ENCODE results near the gene LRWD1.

The LRWD1 gene

DNA sequence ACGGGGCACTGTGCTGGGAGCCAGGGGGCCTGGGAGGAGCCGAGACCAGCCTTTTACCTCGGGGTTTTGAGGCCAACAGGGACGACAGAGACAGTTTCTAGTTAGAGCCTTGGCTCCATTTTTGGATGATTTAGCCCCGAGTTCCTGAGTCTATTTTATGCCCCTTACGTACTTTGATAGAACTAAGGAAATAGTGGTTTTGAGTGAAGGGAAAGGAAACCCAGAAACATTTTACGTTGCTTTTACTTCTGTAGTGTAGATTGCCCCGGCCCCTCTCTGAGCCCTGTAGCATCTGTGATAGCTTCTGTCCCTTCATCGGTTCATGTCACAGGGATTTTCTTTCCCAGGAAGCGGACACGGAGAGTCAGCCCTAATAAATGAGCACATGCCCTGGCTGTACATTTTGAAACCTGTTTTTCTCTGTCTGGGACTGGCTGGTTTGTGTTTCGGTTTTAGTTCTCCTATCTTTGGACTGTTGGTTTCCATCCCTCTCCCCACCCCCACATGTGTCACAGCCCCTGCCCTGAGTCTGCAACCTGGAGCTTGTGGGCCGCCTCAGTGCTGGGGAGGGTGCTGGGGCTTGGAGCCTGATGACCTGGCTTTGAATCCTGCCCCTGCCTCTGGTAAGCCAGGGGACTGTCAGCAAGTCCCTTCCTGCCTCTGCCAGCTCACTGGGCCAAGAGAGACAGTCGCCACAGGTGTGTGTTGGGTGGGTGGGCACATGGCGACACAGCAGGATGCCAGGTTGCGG, 38.3 kb upstream of the LRWD1 start:
- Histone ChIP-seq H3K9me3 (ENCODE audit: control insufficient read depth, insufficient read depth, low read depth, low read length) (no peaks in the 10 kb centered on the region), H3K4me1 (ENCODE audit: control insufficient read depth, insufficient read depth, low read length) (peaks cover 2% of the 10 kb centered on the region; the same call in 1 of the 2 replicates), H3K4me3 (ENCODE audit: low read depth, low read length) (no peak overlapping the region), H3K36me3 (ENCODE audit: control insufficient read depth in 2 of 2, insufficient read depth in 1 of 2, low read length in 2 of 2) (peaks cover 6 to 41% of the 10 kb centered on the region in 2 experiments; a peak in 2 of 3 replicates), H3K27ac (ENCODE audit: extremely low read depth, low read depth, low read length) (no peak overlapping the region)
- POLR2A ChIA-PET = no interaction called here
- CTCF ChIA-PET = interaction anchor here (0.6 kb wide), 1 partner anchor 1332 kb away, joined by 3 read pairs; no protein-coding TSS in a partner anchor
- TF ChIP-seq ZNF658 (tag by site-specific recombination; IDR thresholded peaks at IDR 0.05) = no peak
- no peak for TF ChIP-seq FEZF1 (tag by site-specific recombination; IDR thresholded peaks at IDR 0.05)
- no peak for TF ChIP-seq PRDM1 (tag by site-specific recombination; IDR thresholded peaks at IDR 0.05)
- TF ChIP-seq ZNF677 (tag by site-specific recombination; IDR thresholded peaks at IDR 0.05) = no peak
- no peak for TF ChIP-seq GLIS2 (tag by site-specific recombination; IDR thresholded peaks at IDR 0.05)
- no peak for TF ChIP-seq KLF7 (tag by site-specific recombination; IDR thresholded peaks at IDR 0.05; ENCODE audit: borderline replicate concordance)
- no peak for TF ChIP-seq ZNF10 (tag by site-specific recombination; IDR thresholded peaks at IDR 0.05)
- no peak for TF ChIP-seq ZNF768 (tag by site-specific recombination; IDR thresholded peaks at IDR 0.05)
- no peak for TF ChIP-seq ZNF169 (tag by site-specific recombination; IDR thresholded peaks at IDR 0.05)
- no peak for TF ChIP-seq ZNF354C (tag by site-specific recombination; IDR thresholded peaks at IDR 0.05; ENCODE audit: borderline replicate concordance, low read depth)
- no peak for TF ChIP-seq ZNF140 (tag by site-specific recombination; IDR thresholded peaks at IDR 0.05)
- TF ChIP-seq ZNF747 (tag by site-specific recombination; IDR thresholded peaks at IDR 0.05) = no peak
- TF ChIP-seq KLF8 (tag by site-specific recombination; IDR thresholded peaks at IDR 0.05) = no peak
- TF ChIP-seq ZNF394 (tag by site-specific recombination; IDR thresholded peaks at IDR 0.05; ENCODE audit: borderline replicate concordance) = no peak
- TF ChIP-seq ZNF146 (tag by site-specific recombination; IDR thresholded peaks at IDR 0.05) = no peak
- TF ChIP-seq, protein P1, sequence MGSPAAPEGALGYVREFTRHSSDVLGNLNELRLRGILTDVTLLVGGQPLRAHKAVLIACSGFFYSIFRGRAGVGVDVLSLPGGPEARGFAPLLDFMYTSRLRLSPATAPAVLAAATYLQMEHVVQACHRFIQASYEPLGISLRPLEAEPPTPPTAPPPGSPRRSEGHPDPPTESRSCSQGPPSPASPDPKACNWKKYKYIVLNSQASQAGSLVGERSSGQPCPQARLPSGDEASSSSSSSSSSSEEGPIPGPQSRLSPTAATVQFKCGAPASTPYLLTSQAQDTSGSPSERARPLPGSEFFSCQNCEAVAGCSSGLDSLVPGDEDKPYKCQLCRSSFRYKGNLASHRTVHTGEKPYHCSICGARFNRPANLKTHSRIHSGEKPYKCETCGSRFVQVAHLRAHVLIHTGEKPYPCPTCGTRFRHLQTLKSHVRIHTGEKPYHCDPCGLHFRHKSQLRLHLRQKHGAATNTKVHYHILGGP (tag by site-specific recombination; IDR thresholded peaks at IDR 0.05) = no peak

DNA sequence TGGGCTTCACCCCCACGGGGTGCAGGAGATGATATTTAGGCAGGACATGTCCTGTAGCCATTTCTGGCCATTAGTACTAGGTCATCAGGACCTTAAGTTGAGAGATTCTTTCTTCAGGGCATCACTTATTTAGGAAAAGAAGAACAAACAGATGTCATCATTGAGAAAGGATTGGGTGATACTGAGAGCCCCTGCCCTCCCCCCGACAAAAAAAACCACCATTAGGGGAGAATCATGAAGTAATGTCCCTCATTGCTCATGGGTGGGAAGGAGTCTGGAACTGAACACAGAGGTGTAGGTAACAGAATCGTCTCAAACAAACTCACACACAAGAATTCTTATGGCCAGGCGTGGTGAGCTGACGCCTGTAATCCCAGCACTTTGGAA, 37.8 kb upstream of the LRWD1 start:
- H3K27ac ChIP-seq (ENCODE audit: extremely low read depth, low read depth, low read length) = no peak overlapping the region
- H3K36me3 ChIP-seq (ENCODE audit: control insufficient read depth in 2 of 2, insufficient read depth in 1 of 2, low read length in 2 of 2) = peaks cover 4 to 36% of the 10 kb centered on the region in 2 experiments; a peak in 2 of 3 replicates
- POLR2A ChIA-PET = no interaction called here
- CTCF ChIA-PET = no interaction called here
- H3K4me3 ChIP-seq (ENCODE audit: low read depth, low read length) = no peak overlapping the region
- no peaks in the 10 kb centered on the region for H3K9me3 ChIP-seq (ENCODE audit: control insufficient read depth, insufficient read depth, low read depth, low read length)
- H3K4me1 ChIP-seq (ENCODE audit: control insufficient read depth, insufficient read depth, low read length) = peaks cover 8% of the 10 kb centered on the region
- TF ChIP-seq, protein P2, sequence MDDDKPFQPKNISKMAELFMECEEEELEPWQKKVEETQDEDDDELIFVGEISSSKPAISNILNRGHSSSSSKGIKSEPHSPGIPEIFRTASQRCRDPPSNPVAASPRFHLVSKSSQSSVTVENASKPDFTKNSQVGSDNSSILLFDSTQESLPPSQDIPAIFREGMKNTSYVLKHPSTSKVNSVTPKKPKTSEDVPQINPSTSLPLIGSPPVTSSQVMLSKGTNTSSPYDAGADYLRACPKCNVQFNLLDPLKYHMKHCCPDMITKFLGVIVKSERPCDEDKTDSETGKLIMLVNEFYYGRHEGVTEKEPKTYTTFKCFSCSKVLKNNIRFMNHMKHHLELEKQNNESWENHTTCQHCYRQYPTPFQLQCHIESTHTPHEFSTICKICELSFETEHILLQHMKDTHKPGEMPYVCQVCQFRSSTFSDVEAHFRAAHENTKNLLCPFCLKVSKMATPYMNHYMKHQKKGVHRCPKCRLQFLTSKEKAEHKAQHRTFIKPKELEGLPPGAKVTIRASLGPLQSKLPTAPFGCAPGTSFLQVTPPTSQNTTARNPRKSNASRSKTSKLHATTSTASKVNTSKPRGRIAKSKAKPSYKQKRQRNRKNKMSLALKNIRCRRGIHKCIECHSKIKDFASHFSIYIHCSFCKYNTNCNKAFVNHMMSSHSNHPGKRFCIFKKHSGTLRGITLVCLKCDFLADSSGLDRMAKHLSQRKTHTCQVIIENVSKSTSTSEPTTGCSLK (tag by site-specific recombination; IDR thresholded peaks at IDR 0.05) = no peak
- no peak for TF ChIP-seq ZNF501 (tag by site-specific recombination; IDR thresholded peaks at IDR 0.05)
